ENCODE data around the gene KCTD7. TPM values are rescaled to one million over a fixed set of nuclear protein-coding genes. Genes with fewer than 3 reads are reported as not detected.
A peak's percentile ranks its signal among the peaks of the same experiment; 100 is the strongest.
"Not testable (repeated sequence)": the region's sequence is repeated elsewhere in the genome, so short reads cannot be mapped to it uniquely, and the experiment has no call there.

KCTD7 gene
- polyA plus RNA-seq (2013): 2.0 TPM

DNA sequence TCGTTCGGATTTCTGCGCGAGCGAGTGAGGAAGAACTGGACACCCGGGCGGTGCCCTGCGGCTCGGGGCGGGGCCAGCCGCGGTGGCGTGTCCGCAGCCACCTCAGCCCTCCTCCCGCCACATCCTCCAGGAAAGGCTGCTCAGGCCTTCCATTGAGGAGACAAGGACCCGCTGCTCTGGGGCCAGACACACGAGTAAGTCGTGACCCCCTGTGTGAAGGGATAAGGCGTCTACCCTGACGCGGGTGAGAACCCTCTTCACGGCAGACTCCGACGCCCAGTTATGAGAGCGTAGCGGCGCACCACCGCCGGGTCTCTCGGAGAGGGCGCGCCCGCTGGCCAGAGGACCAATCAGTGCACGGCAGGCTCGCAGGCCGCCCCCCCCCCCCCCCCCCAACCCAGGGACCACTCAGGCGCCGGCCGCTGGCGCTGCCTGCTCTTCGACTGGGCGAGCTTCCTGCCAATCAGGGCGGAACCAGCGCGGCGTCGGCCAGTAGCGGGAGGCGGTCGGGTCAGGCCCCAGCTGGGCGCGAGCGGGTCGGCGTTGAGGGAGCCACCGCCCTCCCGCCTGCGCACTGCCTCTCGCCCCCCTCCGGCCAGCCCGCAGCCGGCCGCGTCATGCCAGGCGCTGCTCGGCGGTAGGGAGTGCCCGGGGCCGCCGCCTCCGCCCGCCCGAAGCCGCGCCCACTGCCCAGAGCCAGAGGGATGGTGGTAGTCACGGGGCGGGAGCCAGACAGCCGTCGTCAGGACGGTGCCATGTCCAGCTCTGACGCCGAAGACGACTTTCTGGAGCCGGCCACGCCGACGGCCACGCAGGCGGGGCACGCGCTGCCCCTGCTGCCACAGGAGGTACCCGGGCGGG, at the start of gene KCTD7:
Gene KCTD7 (plus strand): TSS at position 521 of the 861 bp plus-strand sequence. CDS start 184 bp downstream, at position 705.
- Histone ChIP-seq H3K27ac (ENCODE audit: insufficient read depth in 1 of 2, low read depth in 1 of 2, low read length in 2 of 2, poor library complexity in 1 of 2, severe bottlenecking in 2 of 2) (peak within 1 kb of the TSS in 1 of 2 experiments; percentile 61), H3K4me3 (ENCODE audit: control insufficient read depth in 1 of 7, extremely low read depth in 1 of 7, insufficient read depth in 4 of 7, low read depth in 2 of 7, low read length in 6 of 7) (peak within 1 kb of the TSS; percentile 67 to 94 (median 80)), H3K4me1 (ENCODE audit: control extremely low read depth in 1 of 4, control insufficient read depth in 4 of 4, insufficient read depth in 4 of 4, low read length in 3 of 4) (peaks cover 12 to 37% (median 32%) of the 10 kb centered on the region in 4 experiments), H3K27me3 (replicated peaks in 2 of 5; ENCODE audit: control insufficient read depth in 4 of 5, insufficient read depth in 5 of 5, low read length in 4 of 5) (peaks cover 0 to 67% (median 5%) of the 10 kb centered on the region in 5 experiments), H3K9me3 (ENCODE audit: control extremely low read depth in 1 of 5, control insufficient read depth in 4 of 5, insufficient read depth in 2 of 5, low read depth in 1 of 5, low read length in 4 of 5) (peaks cover 0 to 13% (median 5%) of the 10 kb centered on the region in 5 experiments), H3K36me3 (ENCODE audit: control insufficient read depth in 4 of 4, insufficient read depth in 4 of 4, low read length in 3 of 4) (no peaks in the 10 kb centered on the region)
- WGBS (ENCODE audit: insufficient coverage): 0% methylated on average over 59 of the region's 93 CpGs
- DNase-seq: peak; percentile 94 to 98 (median 96)
- CTCF ChIA-PET: interaction anchor here (1.5 kb wide), 1 partner anchor 42 kb away, joined by 3 read pairs; no protein-coding TSS in a partner anchor
- POLR2A ChIA-PET: no interaction called here

DNA sequence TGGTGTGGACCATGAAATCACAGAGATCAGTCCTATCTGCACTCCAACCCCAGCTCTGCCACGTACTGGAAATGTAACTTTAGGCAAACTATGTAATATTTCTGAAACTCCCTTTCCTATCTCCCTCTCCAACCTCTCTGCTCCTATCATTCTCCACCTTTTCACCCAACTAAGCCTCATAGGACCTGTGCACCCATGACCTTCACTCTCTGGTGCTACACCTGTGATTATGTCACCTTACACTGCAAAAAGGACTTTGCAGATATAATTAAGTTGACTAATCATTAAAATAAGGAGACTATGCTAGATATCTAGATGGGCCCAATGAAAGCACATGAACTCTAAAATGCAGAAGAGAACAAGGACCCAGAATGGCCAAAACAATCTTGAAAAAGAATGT, 48.3 kb upstream of the KCTD7 start:
- ChIA-PET CTCF (interaction anchor here (1.5 kb wide), 1 partner anchor 18 kb away, joined by 3 read pairs; no protein-coding TSS in a partner anchor), POLR2A (interaction anchor here (0.6 kb wide), 1 partner anchor 9 kb away, joined by 3 read pairs; no protein-coding TSS in a partner anchor)
- not testable (repeated sequence) for DNase-seq; H3K27ac ChIP-seq (ENCODE audit: insufficient read depth in 1 of 2, low read depth in 1 of 2, low read length in 2 of 2, poor library complexity in 1 of 2, severe bottlenecking in 2 of 2); H3K9me3 ChIP-seq (ENCODE audit: control extremely low read depth in 1 of 5, control insufficient read depth in 4 of 5, insufficient read depth in 2 of 5, low read depth in 1 of 5, low read length in 4 of 5); H3K27me3 ChIP-seq (replicated peaks in 2 of 5; ENCODE audit: control insufficient read depth in 4 of 5, insufficient read depth in 5 of 5, low read length in 4 of 5); H3K4me1 ChIP-seq (ENCODE audit: control extremely low read depth in 1 of 4, control insufficient read depth in 4 of 4, insufficient read depth in 4 of 4, low read length in 3 of 4); H3K4me3 ChIP-seq (ENCODE audit: control insufficient read depth in 1 of 7, extremely low read depth in 1 of 7, insufficient read depth in 4 of 7, low read depth in 2 of 7, low read length in 6 of 7)
- WGBS (ENCODE audit: insufficient coverage): no CpG with 5 or more reads among the region's 1 CpG
- H3K36me3 ChIP-seq (ENCODE audit: control insufficient read depth in 4 of 4, insufficient read depth in 4 of 4, low read length in 3 of 4): peaks cover 2 to 19% (median 14%) of the 10 kb centered on the region in 4 experiments

DNA sequence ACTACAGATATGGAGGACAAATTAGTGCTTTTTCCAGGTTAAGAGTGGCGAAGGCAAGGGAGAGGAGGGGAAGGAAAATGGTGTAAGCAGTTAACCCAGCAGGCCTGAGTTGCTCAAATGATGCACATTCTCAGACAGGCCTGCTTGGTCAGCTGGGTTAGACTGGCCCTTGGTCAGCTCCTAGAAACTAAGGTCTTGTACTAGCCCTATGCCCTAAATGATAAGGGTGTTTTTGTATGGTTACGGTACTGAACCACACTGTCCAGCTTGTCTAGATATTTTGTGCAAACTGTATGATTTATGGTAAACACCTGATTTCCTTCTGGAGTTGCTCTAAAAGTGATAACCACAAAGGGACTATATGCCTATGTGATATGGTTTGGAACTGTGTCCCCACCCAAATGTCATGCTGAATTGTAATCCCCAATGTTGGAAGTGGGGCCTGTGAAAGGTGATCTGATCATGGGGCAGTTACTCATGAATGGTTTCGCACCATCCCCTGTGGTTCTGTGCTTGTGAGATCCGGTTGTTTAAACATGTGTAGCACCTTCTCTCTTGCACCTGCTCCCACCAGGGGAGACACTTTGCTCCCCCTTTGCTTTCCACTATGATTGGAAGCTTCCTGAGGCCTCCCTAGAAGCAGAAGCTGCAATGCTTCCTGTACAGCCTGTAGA, 45.7 kb upstream of the KCTD7 start:
- H3K27me3 ChIP-seq (replicated peaks in 2 of 5; ENCODE audit: control insufficient read depth in 4 of 5, insufficient read depth in 5 of 5, low read length in 4 of 5); DNase-seq; POLR2A ChIA-PET; H3K4me1 ChIP-seq (ENCODE audit: control extremely low read depth in 1 of 4, control insufficient read depth in 4 of 4, insufficient read depth in 4 of 4, low read length in 3 of 4); H3K27ac ChIP-seq (ENCODE audit: insufficient read depth in 1 of 2, low read depth in 1 of 2, low read length in 2 of 2, poor library complexity in 1 of 2, severe bottlenecking in 2 of 2); CTCF ChIA-PET; H3K9me3 ChIP-seq (ENCODE audit: control extremely low read depth in 1 of 5, control insufficient read depth in 4 of 5, insufficient read depth in 2 of 5, low read depth in 1 of 5, low read length in 4 of 5); H3K4me3 ChIP-seq (ENCODE audit: control insufficient read depth in 1 of 7, extremely low read depth in 1 of 7, insufficient read depth in 4 of 7, low read depth in 2 of 7, low read length in 6 of 7): not testable (repeated sequence)
- WGBS (ENCODE audit: insufficient coverage): 89% methylated on average over 1 of the region's 4 CpGs
- peaks cover 2 to 16% (median 8%) of the 10 kb centered on the region in 4 experiments for H3K36me3 ChIP-seq (ENCODE audit: control insufficient read depth in 4 of 4, insufficient read depth in 4 of 4, low read length in 3 of 4)

DNA sequence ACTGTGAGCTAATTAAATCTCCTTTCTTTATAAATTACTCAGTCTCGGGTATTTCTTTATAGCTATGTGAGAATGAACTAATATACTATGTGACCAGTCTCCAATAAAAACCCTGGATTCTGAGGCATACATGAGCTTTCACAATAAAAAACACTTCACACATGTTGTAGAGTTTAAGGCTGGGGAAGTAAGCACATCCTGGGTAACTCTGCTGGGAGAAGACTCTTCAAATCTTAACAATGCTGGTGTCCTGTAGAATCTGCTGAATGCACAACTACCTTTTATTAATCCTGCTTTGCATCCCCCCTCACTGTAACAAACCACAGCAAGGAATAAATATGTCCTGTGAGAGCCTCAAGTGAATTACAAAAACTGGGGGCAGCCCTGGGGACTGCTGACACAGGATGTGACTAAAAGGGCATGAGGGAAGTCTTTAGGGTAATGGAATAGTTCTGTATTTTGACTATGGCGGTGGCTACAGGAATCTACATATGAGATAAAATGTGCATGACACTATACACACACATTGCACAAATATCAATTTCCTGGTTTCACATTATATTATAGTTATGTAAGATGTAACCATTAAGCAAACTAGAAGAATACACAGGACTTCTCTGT, 45.1 kb upstream of the KCTD7 start:
- Histone ChIP-seq H3K4me1 (ENCODE audit: control extremely low read depth in 1 of 4, control insufficient read depth in 4 of 4, insufficient read depth in 4 of 4, low read length in 3 of 4) (peaks cover 0 to 1% (median 0%) of the 10 kb centered on the region in 4 experiments), H3K27me3 (replicated peaks in 2 of 5; ENCODE audit: control insufficient read depth in 4 of 5, insufficient read depth in 5 of 5, low read length in 4 of 5) (no peaks in the 10 kb centered on the region), H3K9me3 (ENCODE audit: control extremely low read depth in 1 of 5, control insufficient read depth in 4 of 5, insufficient read depth in 2 of 5, low read depth in 1 of 5, low read length in 4 of 5) (peaks cover 0 to 2% (median 0%) of the 10 kb centered on the region in 5 experiments), H3K4me3 (ENCODE audit: control insufficient read depth in 1 of 7, extremely low read depth in 1 of 7, insufficient read depth in 4 of 7, low read depth in 2 of 7, low read length in 6 of 7) (no peak overlapping the region), H3K27ac (ENCODE audit: insufficient read depth in 1 of 2, low read depth in 1 of 2, low read length in 2 of 2, poor library complexity in 1 of 2, severe bottlenecking in 2 of 2) (no peak overlapping the region), H3K36me3 (ENCODE audit: control insufficient read depth in 4 of 4, insufficient read depth in 4 of 4, low read length in 3 of 4) (peaks cover 2 to 16% (median 8%) of the 10 kb centered on the region in 4 experiments)
- POLR2A ChIA-PET: no interaction called here
- DNase-seq: no peak
- CTCF ChIA-PET: interaction anchor here (0.6 kb wide), 1 partner anchor 48 kb away, joined by 4 read pairs; no protein-coding TSS in a partner anchor
- no CpG with 5 or more reads among the region's 2 CpGs for WGBS (ENCODE audit: insufficient coverage)

DNA sequence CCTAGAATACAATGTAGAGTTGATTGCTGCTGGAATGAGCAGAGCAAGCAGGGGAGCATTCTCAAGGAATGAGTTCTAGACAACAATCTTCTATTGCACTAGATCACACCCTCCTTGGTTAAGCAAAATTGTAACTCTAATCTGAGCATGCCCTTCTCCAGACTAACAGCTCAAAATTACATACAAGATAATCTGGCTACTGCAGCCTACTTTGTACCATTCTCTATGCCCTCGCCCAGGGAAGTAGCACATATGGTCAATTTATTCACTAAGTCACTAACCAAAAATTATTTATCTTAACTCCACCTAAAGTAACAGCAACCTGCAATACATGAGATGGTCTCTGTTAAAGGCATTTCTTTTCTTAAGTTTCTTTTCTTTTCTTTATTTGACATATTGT, 42.5 kb upstream of the KCTD7 start:
- WGBS (ENCODE audit: insufficient coverage): 100% methylated on average over 1 of the region's 1 CpG
- H3K4me3 ChIP-seq (ENCODE audit: control insufficient read depth in 1 of 7, extremely low read depth in 1 of 7, insufficient read depth in 4 of 7, low read depth in 2 of 7, low read length in 6 of 7): no peak overlapping the region
- H3K36me3 ChIP-seq (ENCODE audit: control insufficient read depth in 4 of 4, insufficient read depth in 4 of 4, low read length in 3 of 4): peaks cover 2 to 13% (median 8%) of the 10 kb centered on the region in 4 experiments
- peaks cover 0 to 2% (median under 1%) of the 10 kb centered on the region in 4 experiments for H3K4me1 ChIP-seq (ENCODE audit: control extremely low read depth in 1 of 4, control insufficient read depth in 4 of 4, insufficient read depth in 4 of 4, low read length in 3 of 4)
- ChIA-PET POLR2A (no interaction called here), CTCF (interaction anchor here (1.2 kb wide), 1 partner anchor 41 kb away, joined by 3 read pairs; no protein-coding TSS in a partner anchor)
- H3K27me3 ChIP-seq (replicated peaks in 2 of 5; ENCODE audit: control insufficient read depth in 4 of 5, insufficient read depth in 5 of 5, low read length in 4 of 5): no peaks in the 10 kb centered on the region
- H3K27ac ChIP-seq (ENCODE audit: insufficient read depth in 1 of 2, low read depth in 1 of 2, low read length in 2 of 2, poor library complexity in 1 of 2, severe bottlenecking in 2 of 2): no peak overlapping the region
- peaks cover 0 to 2% (median 0%) of the 10 kb centered on the region in 5 experiments for H3K9me3 ChIP-seq (ENCODE audit: control extremely low read depth in 1 of 5, control insufficient read depth in 4 of 5, insufficient read depth in 2 of 5, low read depth in 1 of 5, low read length in 4 of 5)
- DNase-seq: peak in 1 of 3 donors; percentile 3

DNA sequence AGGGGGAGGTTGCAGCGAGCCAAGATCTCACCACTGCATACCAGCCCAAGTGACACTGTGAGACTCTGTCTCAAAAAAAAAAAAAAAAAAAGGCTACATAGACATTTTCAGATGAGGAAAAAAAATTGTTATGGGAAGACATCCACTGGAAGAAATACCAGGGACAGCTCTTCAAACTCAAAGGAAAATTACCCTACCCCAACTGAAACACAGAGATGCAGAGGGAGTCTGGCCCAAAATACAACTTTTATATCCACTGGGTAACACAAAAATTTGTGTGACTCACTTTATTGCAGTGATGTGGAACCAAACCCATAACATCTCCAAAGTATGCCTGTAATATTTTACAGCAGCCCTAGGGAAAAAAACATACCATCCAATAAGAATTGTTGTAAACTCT, 40.5 kb upstream of the KCTD7 start:
- DNase-seq; H3K4me3 ChIP-seq (ENCODE audit: control insufficient read depth in 1 of 7, extremely low read depth in 1 of 7, insufficient read depth in 4 of 7, low read depth in 2 of 7, low read length in 6 of 7); POLR2A ChIA-PET: not testable (repeated sequence)

More for the DNA sequence above, 40.5 kb upstream of the KCTD7 start:
- H3K9me3 ChIP-seq (ENCODE audit: control extremely low read depth in 1 of 5, control insufficient read depth in 4 of 5, insufficient read depth in 2 of 5, low read depth in 1 of 5, low read length in 4 of 5); H3K27ac ChIP-seq (ENCODE audit: insufficient read depth in 1 of 2, low read depth in 1 of 2, low read length in 2 of 2, poor library complexity in 1 of 2, severe bottlenecking in 2 of 2); H3K27me3 ChIP-seq (replicated peaks in 2 of 5; ENCODE audit: control insufficient read depth in 4 of 5, insufficient read depth in 5 of 5, low read length in 4 of 5); H3K36me3 ChIP-seq (ENCODE audit: control insufficient read depth in 4 of 4, insufficient read depth in 4 of 4, low read length in 3 of 4); CTCF ChIA-PET: not testable (repeated sequence)
- H3K4me1 ChIP-seq (ENCODE audit: control extremely low read depth in 1 of 4, control insufficient read depth in 4 of 4, insufficient read depth in 4 of 4, low read length in 3 of 4): peaks cover 0 to 14% (median 10%) of the 10 kb centered on the region in 4 experiments
- no CpG with 5 or more reads among the region's 1 CpG for WGBS (ENCODE audit: insufficient coverage)
